GM23248 (cell line): ENCODE measurements around the gene MGAT5.

Source experiments
- EZH2 ChIP-seq: fragments of 200-600 bp; sonication (generic); IDR thresholded peaks from 2 replicates; pipeline ENCODE4 v1.6.1; 2018; ENCODE audit warnings: antibody characterized with exemption, mild to moderate bottlenecking; ENCODE audit not compliant: insufficient read depth, poor library complexity, severe bottlenecking
- EZH2phosphoT487 ChIP-seq: fragments of 200-600 bp; sonication (generic); IDR thresholded peaks from 2 replicates; pipeline ENCODE4 v1.6.1; 2018; ENCODE audit warnings: antibody characterized with exemption, moderate library complexity, mild to moderate bottlenecking, low read depth; ENCODE audit not compliant: insufficient read depth

DNA sequence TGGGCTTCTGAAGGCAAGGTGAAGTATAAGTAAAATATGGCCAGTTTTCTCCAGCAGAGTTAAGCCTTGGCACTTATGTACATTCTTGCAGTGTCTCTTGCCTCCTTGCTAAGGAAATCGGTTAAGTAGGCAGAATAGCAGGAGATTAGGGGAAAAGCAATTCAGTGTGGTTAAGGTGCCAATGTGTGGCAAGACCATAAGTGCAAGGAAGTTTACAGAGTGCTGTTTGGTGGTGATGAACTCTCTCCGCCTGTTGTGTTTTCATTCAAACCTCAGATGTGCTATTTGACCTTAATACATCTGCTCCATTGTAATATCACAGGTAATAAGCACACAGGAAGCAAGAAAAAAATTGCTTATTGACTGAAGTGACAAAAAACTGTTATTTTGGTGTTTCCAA, 156.1 kb downstream of the MGAT5 start:
- TF ChIP-seq EZH2, result no peak
- no peak for TF ChIP-seq EZH2phosphoT487
